Measurements from ENCODE around the gene VSTM1. TPM values are rescaled to one million over a fixed set of nuclear protein-coding genes. Genes with fewer than 3 reads are reported as not detected.

Gene VSTM1
- total and polyA plus RNA-seq, 12 donors: 0.33 to 0.60 TPM; not detected in 10

DNA sequence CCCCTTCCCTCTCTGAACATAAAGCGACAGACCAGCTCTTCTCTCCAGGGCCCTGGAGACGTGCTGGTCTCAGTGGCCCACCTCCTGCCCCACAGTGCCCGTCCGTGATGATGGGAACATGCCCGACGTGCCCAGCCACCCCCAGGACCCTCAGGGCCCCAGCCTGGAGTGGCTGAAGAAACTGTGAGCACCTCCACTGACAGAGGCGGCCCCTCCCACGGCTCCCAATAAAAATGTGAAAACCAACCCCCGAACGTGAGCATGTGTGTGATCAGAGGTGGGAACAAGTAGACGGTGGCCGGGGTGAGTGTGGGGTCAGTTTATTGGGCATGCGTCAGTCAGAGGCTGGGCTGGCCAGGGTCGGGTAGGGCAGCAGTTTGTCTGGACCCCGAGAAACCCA is 43.0 kb upstream of the VSTM1 start:
- no peaks in the 10 kb centered on the region for H3K27me3 ChIP-seq
- no peaks in the 10 kb centered on the region for H3K9me3 ChIP-seq
- ATAC-seq: no peak
- no peak overlapping the region for H3K27ac ChIP-seq
- 74 to 80% methylated on average over 15 of the region's 15 CpGs for WGBS, 2 donors
- intact Hi-C loops (cut with DNase I): loop anchor here in 3 of 10 donors (10.0 kb wide), 3 partner anchors 132 to 948 kb away; no protein-coding TSS in a partner anchor
- no peak overlapping the region for H3K4me3 ChIP-seq
- DNase-seq: no peak
- TF ChIP-seq, protein P1, sequence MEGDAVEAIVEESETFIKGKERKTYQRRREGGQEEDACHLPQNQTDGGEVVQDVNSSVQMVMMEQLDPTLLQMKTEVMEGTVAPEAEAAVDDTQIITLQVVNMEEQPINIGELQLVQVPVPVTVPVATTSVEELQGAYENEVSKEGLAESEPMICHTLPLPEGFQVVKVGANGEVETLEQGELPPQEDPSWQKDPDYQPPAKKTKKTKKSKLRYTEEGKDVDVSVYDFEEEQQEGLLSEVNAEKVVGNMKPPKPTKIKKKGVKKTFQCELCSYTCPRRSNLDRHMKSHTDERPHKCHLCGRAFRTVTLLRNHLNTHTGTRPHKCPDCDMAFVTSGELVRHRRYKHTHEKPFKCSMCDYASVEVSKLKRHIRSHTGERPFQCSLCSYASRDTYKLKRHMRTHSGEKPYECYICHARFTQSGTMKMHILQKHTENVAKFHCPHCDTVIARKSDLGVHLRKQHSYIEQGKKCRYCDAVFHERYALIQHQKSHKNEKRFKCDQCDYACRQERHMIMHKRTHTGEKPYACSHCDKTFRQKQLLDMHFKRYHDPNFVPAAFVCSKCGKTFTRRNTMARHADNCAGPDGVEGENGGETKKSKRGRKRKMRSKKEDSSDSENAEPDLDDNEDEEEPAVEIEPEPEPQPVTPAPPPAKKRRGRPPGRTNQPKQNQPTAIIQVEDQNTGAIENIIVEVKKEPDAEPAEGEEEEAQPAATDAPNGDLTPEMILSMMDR (IDR thresholded peaks at IDR 0.05): no peak
- peaks cover 0 to 24% (median 15%) of the 10 kb centered on the region in 9 donors for H3K4me1 ChIP-seq
- H3K36me3 ChIP-seq: peaks cover 0 to 69% (median 35%) of the 10 kb centered on the region in 9 donors

DNA sequence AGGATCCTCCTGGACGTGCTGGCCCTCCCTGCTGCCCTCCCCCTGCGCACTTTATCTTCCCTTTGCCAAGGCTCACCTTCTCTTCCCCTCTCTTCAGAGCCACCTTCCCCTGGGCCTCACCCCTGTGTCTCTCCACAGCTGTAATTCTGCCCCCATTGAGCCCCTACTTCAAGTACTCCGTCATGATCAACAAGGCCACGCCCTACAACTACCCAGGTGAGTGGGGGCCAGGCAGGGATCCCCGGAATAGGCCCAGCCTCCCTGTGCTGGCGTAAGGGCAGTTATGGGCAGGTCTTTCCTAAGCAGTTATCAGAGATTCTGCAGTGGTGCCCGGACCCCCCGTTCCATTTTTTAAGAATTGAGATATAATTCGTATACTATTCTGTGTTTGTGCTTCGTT is 42.1 kb upstream of the VSTM1 start:
- Histone ChIP-seq H3K27me3 (no peaks in the 10 kb centered on the region), H3K27ac (no peak overlapping the region), H3K4me1 (peaks cover 0 to 26% (median 15%) of the 10 kb centered on the region in 9 donors), H3K9me3 (no peaks in the 10 kb centered on the region), H3K36me3 (peaks cover 0 to 59% (median 27%) of the 10 kb centered on the region in 9 donors), H3K4me3 (no peak overlapping the region)
- intact Hi-C loops (cut with DNase I): loop anchor here in 3 of 10 donors (10.0 kb wide), 3 partner anchors 131 to 949 kb away; no protein-coding TSS in a partner anchor
- TF ChIP-seq, protein P1 (IDR thresholded peaks at IDR 0.05): no peak
- ATAC-seq: no peak
- no peak for DNase-seq
- WGBS, 2 donors: 91 to 94% methylated on average over 10 of the region's 10 CpGs

DNA sequence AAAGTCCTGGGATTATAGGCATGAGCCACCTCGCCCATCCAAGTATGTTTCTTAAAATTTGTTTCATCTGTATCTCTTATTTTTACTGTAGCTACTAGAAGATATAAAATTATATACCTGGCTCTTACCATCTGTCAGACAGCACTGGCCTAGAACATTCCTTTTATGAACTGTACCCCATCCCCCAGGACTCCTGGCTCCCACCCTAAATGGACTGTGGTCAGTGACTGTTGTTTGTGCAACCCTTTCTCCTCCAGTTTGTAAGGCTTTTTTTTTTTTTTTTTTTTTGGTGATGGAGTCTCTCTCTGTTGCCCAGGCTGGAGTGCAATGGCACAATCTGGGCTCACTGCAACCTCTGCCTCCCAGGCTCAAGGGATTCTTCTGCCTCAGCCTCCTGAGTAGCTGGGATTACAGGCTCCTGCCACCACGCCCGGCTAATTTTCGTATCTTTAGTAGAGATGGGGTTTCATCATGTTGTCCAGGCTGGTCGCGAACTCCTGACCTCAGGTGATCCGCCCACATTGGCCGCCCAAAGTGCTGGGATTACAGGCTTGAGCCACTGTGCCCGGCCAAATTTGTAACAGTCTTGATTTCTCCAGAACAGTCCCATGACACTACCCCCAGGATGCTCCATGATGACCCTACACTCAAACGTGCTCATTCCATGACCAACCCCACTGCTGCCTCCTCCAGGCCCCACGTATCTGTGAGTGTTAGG is 41.5 kb upstream of the VSTM1 start:
- TF ChIP-seq, protein P1 (IDR thresholded peaks at IDR 0.05): no peak
- DNase-seq: no peak
- WGBS, 2 donors: 89 to 91% methylated on average over 11 of the region's 11 CpGs
- no peak overlapping the region for H3K27ac ChIP-seq
- no peak overlapping the region for H3K4me3 ChIP-seq
- peaks cover 0 to 27% (median 15%) of the 10 kb centered on the region in 9 donors for H3K4me1 ChIP-seq
- no peaks in the 10 kb centered on the region for H3K9me3 ChIP-seq
- ATAC-seq: no peak
- intact Hi-C loops (cut with DNase I): loop anchor here in 3 of 10 donors (10.0 kb wide), 3 partner anchors 130 to 950 kb away; no protein-coding TSS in a partner anchor
- peaks cover 0 to 53% (median 25%) of the 10 kb centered on the region in 9 donors for H3K36me3 ChIP-seq
- H3K27me3 ChIP-seq: no peaks in the 10 kb centered on the region

- ATAC-seq (peak; percentile 99 to 100 (median 100)), DNase-seq (peak; percentile 97 to 98)
- TF ChIP-seq, protein P1 (IDR thresholded peaks at IDR 0.05): no peak
- Histone ChIP-seq H3K36me3 (peaks cover 0 to 27% (median 9%) of the 10 kb centered on the region in 9 donors), H3K4me1 (peaks cover 0 to 30% (median 15%) of the 10 kb centered on the region in 9 donors), H3K27me3 (peaks cover 0 to 8% (median 0%) of the 10 kb centered on the region in 7 donors), H3K4me3 (peak within 1 kb of the TSS; percentile 70 to 99 (median 88)), H3K9me3 (no peaks in the 10 kb centered on the region), H3K27ac (peak within 1 kb of the TSS; percentile 68 to 91 (median 83))
- WGBS, 2 donors: 3% methylated on average over 54 of the region's 54 CpGs
- intact Hi-C loops (cut with DNase I): loop anchor here in 4 of 10 donors (1.0 to 10.0 kb wide), 4 partner anchors 13 to 952 kb away; partner anchors contain the start of genes PRPF31 (in 2 of the 4) and TFPT (in 2 of the 4)
These were observed 38.9 kb upstream of the VSTM1 start, which contains the start of gene NDUFA3 for GRCh38 chr19:54102421-54103169. NDUFA3 (plus strand) TSS chr19:54102855; CDS start chr19:54102879, 24 bp downstream.

Data from heart right ventricle (tissue), 16 donors.